ENCODE measurements around the gene YPEL2.

YPEL2 gene

DNA sequence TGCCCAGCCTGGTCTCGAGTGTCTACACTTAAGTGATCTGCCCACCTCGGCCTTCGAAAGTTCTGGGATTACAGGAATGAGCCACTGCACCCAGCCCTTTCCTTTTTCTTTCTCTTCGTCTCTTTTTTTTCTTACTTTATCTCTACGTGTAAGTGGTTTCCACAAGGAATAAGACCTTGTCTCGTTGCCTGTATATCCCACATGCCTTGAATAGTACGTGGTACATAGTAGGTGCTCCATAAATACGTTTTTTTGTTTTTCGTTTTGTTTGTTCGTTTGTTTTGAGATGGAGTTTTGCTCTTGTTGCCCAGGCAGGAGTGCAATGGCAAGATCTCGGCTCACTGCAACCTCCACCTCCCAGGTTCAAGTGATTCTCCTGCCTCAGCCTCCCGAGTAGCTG is 86.0 kb downstream of the YPEL2 start:
- TF ChIP-seq, protein P1, sequence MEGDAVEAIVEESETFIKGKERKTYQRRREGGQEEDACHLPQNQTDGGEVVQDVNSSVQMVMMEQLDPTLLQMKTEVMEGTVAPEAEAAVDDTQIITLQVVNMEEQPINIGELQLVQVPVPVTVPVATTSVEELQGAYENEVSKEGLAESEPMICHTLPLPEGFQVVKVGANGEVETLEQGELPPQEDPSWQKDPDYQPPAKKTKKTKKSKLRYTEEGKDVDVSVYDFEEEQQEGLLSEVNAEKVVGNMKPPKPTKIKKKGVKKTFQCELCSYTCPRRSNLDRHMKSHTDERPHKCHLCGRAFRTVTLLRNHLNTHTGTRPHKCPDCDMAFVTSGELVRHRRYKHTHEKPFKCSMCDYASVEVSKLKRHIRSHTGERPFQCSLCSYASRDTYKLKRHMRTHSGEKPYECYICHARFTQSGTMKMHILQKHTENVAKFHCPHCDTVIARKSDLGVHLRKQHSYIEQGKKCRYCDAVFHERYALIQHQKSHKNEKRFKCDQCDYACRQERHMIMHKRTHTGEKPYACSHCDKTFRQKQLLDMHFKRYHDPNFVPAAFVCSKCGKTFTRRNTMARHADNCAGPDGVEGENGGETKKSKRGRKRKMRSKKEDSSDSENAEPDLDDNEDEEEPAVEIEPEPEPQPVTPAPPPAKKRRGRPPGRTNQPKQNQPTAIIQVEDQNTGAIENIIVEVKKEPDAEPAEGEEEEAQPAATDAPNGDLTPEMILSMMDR (IDR thresholded peaks at IDR 0.05; ENCODE audit: borderline replicate concordance, control extremely low read depth, extremely low read depth, insufficient read depth, missing control alignments), result no peak
- no peak for DNase-seq (ENCODE audit: low spot score)
- in situ Hi-C loops (cut with MboI; ENCODE audit: low sequenced_read_pairs, unreplicated experiment), result no loop called here

GRCh38 chr17:59418732-59419166 is 87.3 kb downstream of the YPEL2 start:
- in situ Hi-C loops (cut with MboI; ENCODE audit: low sequenced_read_pairs, unreplicated experiment), result no loop called here
- DNase-seq (ENCODE audit: low spot score), result no peak

DNA sequence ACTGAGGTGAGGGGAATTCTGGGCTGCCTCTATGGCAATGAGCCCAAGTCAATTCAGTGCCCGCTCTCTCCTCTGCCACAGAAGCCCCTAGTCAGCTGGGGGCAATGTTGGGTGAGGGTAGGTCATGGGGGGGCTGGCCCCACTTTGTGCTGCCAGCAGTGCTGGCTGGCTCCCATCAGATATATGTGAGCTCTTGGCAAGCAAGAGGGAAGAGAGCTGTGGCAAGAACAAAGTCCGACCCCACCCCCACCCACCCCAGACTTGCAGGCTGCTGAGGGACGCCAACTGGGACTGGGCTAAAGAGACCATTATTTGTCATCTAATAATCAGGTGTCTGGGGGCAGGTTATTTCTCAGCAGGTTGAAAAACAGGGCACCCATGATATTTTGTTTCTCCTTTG is 89.4 kb downstream of the YPEL2 start:
- in situ Hi-C loops (cut with MboI; ENCODE audit: low sequenced_read_pairs, unreplicated experiment), result no loop called here
- TF ChIP-seq, protein P1 (IDR thresholded peaks at IDR 0.05; ENCODE audit: borderline replicate concordance, control extremely low read depth, extremely low read depth, insufficient read depth, missing control alignments), result no peak
- no peak for DNase-seq (ENCODE audit: low spot score)

More at GRCh38 chr17:59418732-59419166, 87.3 kb downstream of the YPEL2 start:
- TF ChIP-seq, protein P1 (IDR thresholded peaks at IDR 0.05; ENCODE audit: borderline replicate concordance, control extremely low read depth, extremely low read depth, insufficient read depth, missing control alignments), result no peak

- in situ Hi-C loops (cut with MboI; ENCODE audit: low sequenced_read_pairs, unreplicated experiment), result no loop called here
These were observed 90.3 kb downstream of the YPEL2 start for GRCh38 chr17:59421722-59422121.

DNA sequence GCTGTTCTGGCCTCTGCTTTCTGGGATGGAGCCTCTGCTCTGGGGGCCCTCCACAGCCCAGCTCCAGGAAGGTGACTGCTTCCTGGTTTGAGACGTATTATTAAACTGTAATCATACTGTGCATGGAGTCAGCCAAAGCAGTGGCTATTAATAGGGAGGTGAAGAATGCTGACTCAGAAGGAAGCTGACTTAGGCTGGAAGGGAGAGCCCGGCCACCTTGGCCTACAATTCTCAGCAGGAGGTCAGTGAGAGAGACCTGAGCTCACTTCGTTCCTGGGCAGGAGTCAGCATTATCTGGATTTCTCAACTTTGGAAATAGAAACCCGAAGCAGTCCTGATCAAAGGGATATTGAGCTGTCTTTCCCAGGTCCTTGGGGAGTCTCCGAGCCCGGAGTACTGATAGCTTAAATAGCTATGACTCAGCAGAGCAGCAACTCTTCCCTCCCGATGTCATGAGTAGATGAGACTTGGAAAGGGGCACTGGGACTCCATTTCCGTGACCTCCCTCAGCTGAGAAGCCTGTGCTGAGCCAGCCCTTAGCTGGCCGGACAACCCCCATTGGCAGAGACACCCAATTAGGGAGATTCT is 91.8 kb downstream of the YPEL2 start:
- no peak for DNase-seq (ENCODE audit: low spot score)
- TF ChIP-seq, protein P1 (IDR thresholded peaks at IDR 0.05; ENCODE audit: borderline replicate concordance, control extremely low read depth, extremely low read depth, insufficient read depth, missing control alignments), result no peak
- in situ Hi-C loops (cut with MboI; ENCODE audit: low sequenced_read_pairs, unreplicated experiment), result no loop called here

More at GRCh38 chr17:59421722-59422121, 90.3 kb downstream of the YPEL2 start:
- no peak for DNase-seq (ENCODE audit: low spot score)
- TF ChIP-seq, protein P1 (IDR thresholded peaks at IDR 0.05; ENCODE audit: borderline replicate concordance, control extremely low read depth, extremely low read depth, insufficient read depth, missing control alignments), result no peak

GRCh38 chr17:59423903-59424302 is 92.4 kb downstream of the YPEL2 start:
- TF ChIP-seq, protein P1 (IDR thresholded peaks at IDR 0.05; ENCODE audit: borderline replicate concordance, control extremely low read depth, extremely low read depth, insufficient read depth, missing control alignments), result no peak
- in situ Hi-C loops (cut with MboI; ENCODE audit: low sequenced_read_pairs, unreplicated experiment), result no loop called here
- no peak for DNase-seq (ENCODE audit: low spot score)
